PC-3 (cell line): ENCODE results near the gene CTSA.

Source experiments
- CTCF ChIP-seq: fragments of 300-600 bp; sonication (generic); conservative IDR thresholded peaks from 2 replicates; pipeline ENCODE4 v1.5.1; 2017; ENCODE audit warnings: antibody characterized with exemption, low read depth, mild to moderate bottlenecking, low read length
- EZH2 ChIP-seq: fragments of 300-600 bp; sonication (generic); IDR thresholded peaks from one replicate; pipeline ENCODE4 v1.6.1; 2017; ENCODE audit warnings: antibody characterized with exemption, mild to moderate bottlenecking, low read length; ENCODE audit not compliant: unreplicated experiment

GRCh38 chr20:45898285-45898684 lies 7.2 kb downstream of the CTSA start:
- TF ChIP-seq CTCF (no peak), EZH2 (no peak)
